GM13976 (cell line): ENCODE results near the gene MAS1.

Source experiments
- DNase-seq: peaks from one replicate; pipeline ENCODE4 v3.0.0; 2012; ENCODE audit warnings: low spot score
- in situ Hi-C: fragments of 300-500 bp; cut with MboI; formaldehyde crosslinking; loops from one replicate; pipeline ENCODE4 v1.12.0; 2022; ENCODE audit warnings: low sequenced_read_pairs, mixed read lengths, inconsistent platforms; ENCODE audit not compliant: unreplicated experiment
- TF ChIP-seq, protein P1 (sequence below): IDR thresholded peaks from 2 replicates; pipeline ENCODE4 v1.5.1; 2012; ENCODE audit warnings: borderline replicate concordance, mild to moderate bottlenecking; ENCODE audit not compliant: insufficient read depth; ENCODE audit errors: extremely low read depth, missing control alignments, control extremely low read depth

Gene MAS1

DNA sequence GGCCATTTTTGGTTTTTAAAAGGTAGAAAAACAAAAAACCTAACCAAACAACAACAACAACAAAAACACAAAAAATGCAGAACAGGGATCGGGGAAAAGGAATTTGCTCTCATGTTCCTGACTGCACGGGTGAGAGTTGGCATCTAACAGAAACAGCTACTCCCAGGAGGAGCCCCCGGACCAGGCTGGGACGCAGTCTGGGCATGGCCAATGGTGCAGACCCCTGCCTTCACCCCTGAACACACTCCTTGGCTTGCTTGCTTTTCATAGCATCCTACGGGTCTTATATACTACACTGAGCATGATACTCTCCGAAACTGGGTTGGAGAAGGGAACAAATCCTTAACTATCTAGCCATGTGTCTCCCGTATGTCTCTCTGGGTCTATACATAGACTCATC lies 587 bp upstream of the MAS1 start:
- TF ChIP-seq, protein P1, sequence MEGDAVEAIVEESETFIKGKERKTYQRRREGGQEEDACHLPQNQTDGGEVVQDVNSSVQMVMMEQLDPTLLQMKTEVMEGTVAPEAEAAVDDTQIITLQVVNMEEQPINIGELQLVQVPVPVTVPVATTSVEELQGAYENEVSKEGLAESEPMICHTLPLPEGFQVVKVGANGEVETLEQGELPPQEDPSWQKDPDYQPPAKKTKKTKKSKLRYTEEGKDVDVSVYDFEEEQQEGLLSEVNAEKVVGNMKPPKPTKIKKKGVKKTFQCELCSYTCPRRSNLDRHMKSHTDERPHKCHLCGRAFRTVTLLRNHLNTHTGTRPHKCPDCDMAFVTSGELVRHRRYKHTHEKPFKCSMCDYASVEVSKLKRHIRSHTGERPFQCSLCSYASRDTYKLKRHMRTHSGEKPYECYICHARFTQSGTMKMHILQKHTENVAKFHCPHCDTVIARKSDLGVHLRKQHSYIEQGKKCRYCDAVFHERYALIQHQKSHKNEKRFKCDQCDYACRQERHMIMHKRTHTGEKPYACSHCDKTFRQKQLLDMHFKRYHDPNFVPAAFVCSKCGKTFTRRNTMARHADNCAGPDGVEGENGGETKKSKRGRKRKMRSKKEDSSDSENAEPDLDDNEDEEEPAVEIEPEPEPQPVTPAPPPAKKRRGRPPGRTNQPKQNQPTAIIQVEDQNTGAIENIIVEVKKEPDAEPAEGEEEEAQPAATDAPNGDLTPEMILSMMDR = no peak
- in situ Hi-C loops = no loop called here
- no peak for DNase-seq

DNA sequence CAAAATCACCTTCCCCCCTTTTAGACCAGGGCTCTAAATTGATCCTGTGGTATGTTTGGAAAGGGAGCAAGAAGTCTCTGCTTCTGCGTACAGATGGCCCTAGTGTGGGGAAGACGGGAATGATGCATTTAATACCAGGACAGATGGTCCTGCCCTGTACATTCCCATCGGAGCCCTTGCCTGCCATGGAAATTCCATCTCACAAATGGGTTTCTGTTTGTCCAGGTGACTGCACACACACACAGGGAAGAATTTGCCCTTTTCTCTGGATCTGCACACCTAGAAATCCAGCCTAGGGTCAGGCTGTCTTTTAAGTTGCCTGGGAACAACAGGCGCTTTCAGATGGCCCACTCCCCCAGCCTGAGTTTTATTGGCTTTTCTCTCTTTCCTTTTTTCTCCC lies 1.3 kb downstream of the MAS1 start:
- TF ChIP-seq, protein P1 = no peak
- in situ Hi-C loops = no loop called here

DNA sequence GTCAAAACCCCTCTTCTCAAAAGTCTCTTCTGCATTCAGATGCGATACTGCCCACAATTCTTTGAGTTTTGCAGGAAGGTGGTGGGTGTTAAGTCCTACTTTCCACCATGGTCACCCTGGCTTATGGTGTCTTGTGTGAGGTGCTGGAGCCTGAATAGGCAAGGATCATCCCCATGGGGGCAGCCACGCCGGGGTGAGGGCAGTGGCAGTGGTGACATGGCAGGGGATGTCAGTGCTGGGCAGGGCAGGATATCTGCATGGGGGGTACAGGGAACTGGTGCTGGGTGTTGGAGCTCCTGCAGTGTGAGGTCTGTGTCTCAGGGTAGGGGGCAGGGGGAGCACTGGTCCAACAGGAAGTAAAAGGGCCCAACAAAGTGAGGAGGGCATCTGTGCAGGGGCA lies 2.3 kb downstream of the MAS1 start:
- DNase-seq = no peak
- in situ Hi-C loops = no loop called here
- TF ChIP-seq, protein P1 = no peak

More for the DNA sequence above, 1.3 kb downstream of the MAS1 start:
- no peak for DNase-seq

DNA sequence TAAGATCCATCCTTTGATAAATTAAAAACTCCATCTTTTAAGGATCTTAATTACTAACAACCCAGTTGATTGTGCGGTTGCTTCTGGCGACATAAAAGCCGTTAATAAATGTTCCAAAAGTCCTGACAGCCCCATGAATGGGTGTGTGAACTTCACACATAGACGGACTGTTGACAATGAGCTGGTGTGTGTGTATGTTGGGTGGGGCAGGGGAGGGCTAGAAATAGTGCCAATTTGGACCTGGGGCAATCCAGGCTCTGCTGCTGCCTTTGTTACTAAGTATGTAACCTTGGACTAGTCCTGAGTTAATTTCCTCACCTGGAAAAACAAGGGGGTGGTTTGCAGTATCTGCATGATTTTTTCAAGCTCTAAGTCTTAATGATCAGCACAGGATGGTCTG lies 4.2 kb downstream of the MAS1 start:
- in situ Hi-C loops = no loop called here
- DNase-seq = no peak
- TF ChIP-seq, protein P1 = no peak

- TF ChIP-seq, protein P1 = no peak
- no peak for DNase-seq
- in situ Hi-C loops = no loop called here
Measured at GRCh38 chr6:159897603-159898002, 6.8 kb downstream of the MAS1 start.

GRCh38 chr6:159898519-159898918 lies 7.7 kb downstream of the MAS1 start:
- DNase-seq = no peak
- TF ChIP-seq, protein P1 = no peak

More at GRCh38 chr6:159898519-159898918, 7.7 kb downstream of the MAS1 start:
- in situ Hi-C loops = no loop called here
